ENCODE measurements around the gene DCUN1D5. TPM values are rescaled to one million over a fixed set of nuclear protein-coding genes. Genes with fewer than 3 reads are reported as not detected.

Gene DCUN1D5
- total and polyA plus RNA-seq, 9 donors, result 13.8 to 45.4 (median 17.8) TPM

DNA sequence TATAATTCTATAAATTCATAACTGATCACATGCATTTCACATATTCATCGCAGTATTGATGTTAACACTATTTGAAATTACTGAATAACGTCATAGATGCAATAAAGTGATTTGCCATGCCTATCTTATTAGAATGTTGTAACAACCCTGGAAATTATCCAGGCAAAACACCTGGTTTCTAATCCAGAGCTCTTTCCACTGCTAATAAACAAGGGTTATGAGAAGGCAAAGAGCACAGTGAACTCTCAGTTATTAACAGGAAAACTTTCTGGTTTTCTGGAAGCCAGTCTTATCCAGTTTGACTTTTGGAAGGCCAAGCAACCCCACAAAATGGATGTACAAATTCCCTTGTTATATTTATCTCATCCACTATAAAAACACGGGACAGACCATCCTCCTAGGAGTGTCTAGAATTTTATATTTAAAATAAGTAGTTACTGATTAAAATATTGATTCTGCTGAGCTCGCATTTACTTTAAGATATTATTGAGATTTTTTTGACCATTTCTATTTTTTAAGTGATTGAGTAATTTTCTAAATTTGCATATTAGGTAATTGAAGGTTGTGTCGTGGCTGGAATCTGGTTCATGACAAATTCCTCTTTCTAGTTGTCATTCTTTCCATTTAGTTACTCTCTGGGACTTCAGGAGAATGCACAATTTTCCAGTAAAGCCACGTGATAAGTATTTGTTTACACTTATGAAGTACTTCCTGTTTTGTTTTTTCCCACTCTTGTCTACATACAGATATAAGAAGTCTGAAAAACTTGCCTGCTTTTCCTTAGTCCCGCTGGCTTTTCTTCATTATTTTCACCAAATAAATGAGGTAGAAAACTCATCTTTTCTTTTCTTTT is 47.9 kb downstream of the DCUN1D5 start:
- DNase-seq, result no peak
- H3K4me3 ChIP-seq, result no peak overlapping the region
- 59 to 71% (median 60%) methylated on average over 7 of the region's 7 CpGs for WGBS, 3 donors
- no peaks in the 10 kb centered on the region for H3K4me1 ChIP-seq (ENCODE audit: insufficient read depth)
- TF ChIP-seq POLR2A (IDR thresholded peaks at IDR 0.05), result no peak
- TF ChIP-seq EP300 (IDR thresholded peaks at IDR 0.05), result no peak
- TF ChIP-seq, protein P1, sequence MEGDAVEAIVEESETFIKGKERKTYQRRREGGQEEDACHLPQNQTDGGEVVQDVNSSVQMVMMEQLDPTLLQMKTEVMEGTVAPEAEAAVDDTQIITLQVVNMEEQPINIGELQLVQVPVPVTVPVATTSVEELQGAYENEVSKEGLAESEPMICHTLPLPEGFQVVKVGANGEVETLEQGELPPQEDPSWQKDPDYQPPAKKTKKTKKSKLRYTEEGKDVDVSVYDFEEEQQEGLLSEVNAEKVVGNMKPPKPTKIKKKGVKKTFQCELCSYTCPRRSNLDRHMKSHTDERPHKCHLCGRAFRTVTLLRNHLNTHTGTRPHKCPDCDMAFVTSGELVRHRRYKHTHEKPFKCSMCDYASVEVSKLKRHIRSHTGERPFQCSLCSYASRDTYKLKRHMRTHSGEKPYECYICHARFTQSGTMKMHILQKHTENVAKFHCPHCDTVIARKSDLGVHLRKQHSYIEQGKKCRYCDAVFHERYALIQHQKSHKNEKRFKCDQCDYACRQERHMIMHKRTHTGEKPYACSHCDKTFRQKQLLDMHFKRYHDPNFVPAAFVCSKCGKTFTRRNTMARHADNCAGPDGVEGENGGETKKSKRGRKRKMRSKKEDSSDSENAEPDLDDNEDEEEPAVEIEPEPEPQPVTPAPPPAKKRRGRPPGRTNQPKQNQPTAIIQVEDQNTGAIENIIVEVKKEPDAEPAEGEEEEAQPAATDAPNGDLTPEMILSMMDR (IDR thresholded peaks at IDR 0.05), result no peak
- H3K27me3 ChIP-seq, result no peaks in the 10 kb centered on the region
- intact Hi-C loops (cut with DNase I), result no loop called here
- no peaks in the 10 kb centered on the region for H3K9me3 ChIP-seq
- H3K36me3 ChIP-seq, result no peaks in the 10 kb centered on the region
- H3K27ac ChIP-seq, result no peak overlapping the region

DNA sequence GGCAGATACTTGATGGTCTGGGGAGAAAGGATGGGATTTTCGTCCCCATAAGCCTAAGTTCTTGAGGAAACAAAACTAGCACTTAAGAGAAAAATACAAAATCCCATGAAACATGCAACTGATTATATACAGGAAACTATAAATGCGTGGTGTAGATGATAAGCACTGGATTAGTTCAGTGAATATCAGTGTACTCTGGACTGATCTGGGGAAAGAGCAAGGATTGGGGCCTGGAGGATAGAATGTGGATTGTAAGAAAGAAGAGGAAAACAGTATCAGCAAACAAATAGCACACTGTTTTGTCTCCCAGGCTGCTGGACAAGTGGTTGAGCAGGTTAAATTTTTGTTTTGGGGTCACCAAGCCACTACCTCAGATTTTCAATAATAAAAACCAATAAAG is 49.8 kb downstream of the DCUN1D5 start:
- WGBS, 3 donors, result 64 to 75% (median 71%) methylated on average over 2 of the region's 2 CpGs
- Histone ChIP-seq H3K36me3 (no peaks in the 10 kb centered on the region), H3K27ac (no peak overlapping the region), H3K9me3 (no peaks in the 10 kb centered on the region), H3K4me1 (ENCODE audit: insufficient read depth) (no peaks in the 10 kb centered on the region), H3K27me3 (no peaks in the 10 kb centered on the region), H3K4me3 (no peak overlapping the region)
- no peak for DNase-seq
- TF ChIP-seq EP300 (IDR thresholded peaks at IDR 0.05) (no peak), POLR2A (IDR thresholded peaks at IDR 0.05) (no peak)
- TF ChIP-seq, protein P1 (IDR thresholded peaks at IDR 0.05), result no peak
- intact Hi-C loops (cut with DNase I), result no loop called here

DNA sequence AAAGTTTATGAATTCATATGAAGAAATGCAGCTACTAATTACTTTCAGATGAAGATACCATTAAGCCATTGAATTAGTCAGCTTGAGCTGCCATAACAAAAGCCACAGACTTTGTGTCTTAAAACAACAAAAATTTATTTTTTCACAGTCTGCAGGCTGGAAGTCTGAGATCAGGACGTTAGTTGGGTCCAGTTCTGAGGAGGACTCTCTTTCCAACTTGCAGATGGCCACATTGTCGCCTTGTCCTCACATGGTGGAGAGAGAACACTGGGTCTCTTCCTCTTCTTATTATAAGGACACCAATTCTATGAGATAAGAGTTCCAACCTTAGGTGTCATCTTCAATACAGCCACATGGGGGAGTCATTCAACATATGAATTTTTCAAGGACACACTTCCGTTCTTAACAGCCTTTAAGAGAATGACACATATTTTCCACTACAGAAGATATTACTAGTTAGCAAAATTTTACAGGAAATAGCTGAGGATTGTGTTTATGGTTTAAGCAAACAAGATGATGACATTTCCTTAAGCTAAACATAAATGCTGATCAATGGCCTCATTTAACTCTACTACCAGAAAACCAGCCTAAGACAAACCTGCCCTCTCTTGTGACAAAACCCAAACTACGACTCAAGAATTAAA is 56.0 kb downstream of the DCUN1D5 start:
- 26 to 38% (median 26%) methylated on average over 4 of the region's 4 CpGs for WGBS, 3 donors
- no peak for DNase-seq
- Histone ChIP-seq H3K4me3 (no peak overlapping the region), H3K4me1 (ENCODE audit: insufficient read depth) (no peaks in the 10 kb centered on the region), H3K27ac (no peak overlapping the region), H3K27me3 (no peaks in the 10 kb centered on the region), H3K36me3 (no peaks in the 10 kb centered on the region), H3K9me3 (no peaks in the 10 kb centered on the region)
- no peak for TF ChIP-seq EP300 (IDR thresholded peaks at IDR 0.05)
- TF ChIP-seq, protein P1 (IDR thresholded peaks at IDR 0.05), result no peak
- TF ChIP-seq POLR2A (IDR thresholded peaks at IDR 0.05), result no peak
- intact Hi-C loops (cut with DNase I), result no loop called here

DNA sequence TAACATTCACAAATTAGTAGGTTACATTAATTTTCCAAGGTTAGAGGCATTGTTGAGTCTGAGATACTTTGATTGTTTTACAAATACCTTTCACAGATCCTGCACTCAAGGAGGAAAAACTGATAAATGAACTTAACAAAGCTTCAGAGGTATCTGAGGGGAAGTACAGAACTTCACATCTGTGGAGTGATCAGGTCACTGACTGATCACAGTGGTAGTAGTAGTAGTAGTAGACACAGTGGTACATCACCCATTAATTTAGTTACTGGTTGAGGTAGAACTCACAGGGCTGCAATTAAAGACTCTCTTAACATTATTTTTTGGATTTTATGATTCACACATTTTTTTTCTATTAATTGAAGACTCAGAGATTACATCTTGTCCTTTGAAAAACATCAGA is 56.7 kb downstream of the DCUN1D5 start:
- H3K36me3 ChIP-seq, result no peaks in the 10 kb centered on the region

DNA sequence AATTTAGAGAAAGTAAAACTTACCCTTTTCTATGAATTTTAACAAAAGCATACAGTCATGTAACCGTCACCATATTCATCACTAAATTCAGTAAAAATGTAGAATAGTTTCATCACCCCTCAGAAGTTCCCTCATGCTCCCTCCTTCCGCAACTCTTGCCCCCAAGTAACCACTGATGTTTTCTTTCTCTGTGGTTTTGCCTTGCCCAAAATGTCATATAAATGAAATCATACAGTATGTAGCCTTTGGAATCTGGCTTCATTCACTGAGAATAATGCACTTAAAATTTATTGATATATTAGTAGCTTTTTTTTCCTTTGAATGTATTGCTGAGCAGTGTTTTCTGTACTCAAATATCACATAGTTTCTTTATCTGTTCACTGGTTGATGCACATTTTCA is 60.1 kb downstream of the DCUN1D5 start:
- Histone ChIP-seq H3K27me3 (no peaks in the 10 kb centered on the region), H3K36me3 (no peaks in the 10 kb centered on the region), H3K4me3 (no peak overlapping the region), H3K9me3 (no peaks in the 10 kb centered on the region), H3K4me1 (ENCODE audit: insufficient read depth) (no peaks in the 10 kb centered on the region), H3K27ac (no peak overlapping the region)
- intact Hi-C loops (cut with DNase I), result no loop called here
- TF ChIP-seq, protein P1 (IDR thresholded peaks at IDR 0.05), result no peak
- TF ChIP-seq POLR2A (IDR thresholded peaks at IDR 0.05), result no peak
- TF ChIP-seq EP300 (IDR thresholded peaks at IDR 0.05), result no peak
- no peak for DNase-seq
- 79 to 85% (median 84%) methylated on average over 2 of the region's 2 CpGs for WGBS, 3 donors

More for the DNA sequence above, 56.7 kb downstream of the DCUN1D5 start:
- Histone ChIP-seq H3K27me3 (no peaks in the 10 kb centered on the region), H3K4me1 (ENCODE audit: insufficient read depth) (no peaks in the 10 kb centered on the region), H3K9me3 (no peaks in the 10 kb centered on the region), H3K27ac (no peak overlapping the region), H3K4me3 (no peak overlapping the region)
- TF ChIP-seq EP300 (IDR thresholded peaks at IDR 0.05), result no peak
- DNase-seq, result no peak
- intact Hi-C loops (cut with DNase I), result no loop called here
